GM12878 (cell line): ENCODE data around the gene SFXN5. TPM values are rescaled to one million over a fixed set of nuclear protein-coding genes. Genes with fewer than 3 reads are reported as not detected.

Source experiments
- ATF2 ChIP-seq: IDR thresholded peaks from 2 replicates; pipeline ENCODE4 v1.6.1; 2012; ENCODE audit warnings: low read length, inconsistent platforms
- KDM1A ChIP-seq: fragments of 200-600 bp; sonication (generic); IDR thresholded peaks from 2 replicates; pipeline ENCODE4 v1.6.1; 2016; ENCODE audit warnings: borderline replicate concordance
- RAD51 ChIP-seq: fragments of 450-650 bp; IDR thresholded peaks from 2 replicates; pipeline ENCODE4 v1.6.1; 2016; ENCODE audit warnings: moderate library complexity, mild to moderate bottlenecking, inconsistent platforms
- SP1 ChIP-seq: IDR thresholded peaks from one replicate; pipeline ENCODE4 v1.6.1; 2011; ENCODE audit warnings: low read depth, low read length
- SPI1 ChIP-seq: IDR thresholded peaks from 2 replicates; pipeline ENCODE4 v1.6.1; 2011; ENCODE audit warnings: low read depth, mild to moderate bottlenecking, low read length, moderate library complexity, borderline replicate concordance; ENCODE audit not compliant: insufficient read depth
- STAT1 ChIP-seq: fragments of 450-650 bp; conservative IDR thresholded peaks from 2 replicates; pipeline ENCODE4 v1.6.1; 2014; ENCODE audit warnings: antibody characterized with exemption, mild to moderate bottlenecking
- ZBTB40 ChIP-seq: fragments of 450-650 bp; IDR thresholded peaks from 2 replicates; pipeline ENCODE4 v1.6.1; 2016; ENCODE audit warnings: mild to moderate bottlenecking, moderate library complexity, borderline replicate concordance
- polyA plus RNA-seq, 11 experiments: library from polyadenylated mRNA; depleted of rRNA in 4 of 11; unstranded in 6 of 11; stranded (reverse) in 5 of 11; fragments of >200 nt; fragmentation: Nextera tagmentation in 4 of 11; fragmentation: Illumina TruSeq in 1 of 11; extraction: Ambion mirVana in 4 of 11; extraction: Trizol in 1 of 11; gene quantifications; 1 replicate in 1 of 11; 2 replicates in 10 of 11; pipeline versions ENCODE4 v1.2.1 to v1.2.3, GENCODE V29; 2011 to 2016; ENCODE audit warnings: inconsistent platforms in 2 of 11, missing spikeins in 2 of 11, low read depth in 1 of 11
- total RNA-seq, 4 experiments: library from RNA; depleted of rRNA in 3 of 4; stranded (reverse); fragments of >200 nt in 3 of 4; fragmentation: Illumina TruSeq in 1 of 4; extraction: Trizol in 1 of 4; gene quantifications; 2 replicates each; pipeline versions ENCODE4 v1.2.1 to v1.2.3, GENCODE V29; 2013 to 2021

SFXN5 gene
- total and polyA plus RNA-seq, 10 of the 15 experiments (the other 5 are each of a cell fraction or from before 2014, with no cell fraction given) = 3.3 to 15.9 (median 11.2) TPM

GRCh38 chr2:72952110-72952823 lies 119.2 kb downstream of the SFXN5 start (continued):
- TF ChIP-seq RAD51 (no peak), SP1 (no peak), SPI1 (no peak), ATF2 (no peak), KDM1A (no peak), STAT1 (no peak), ZBTB40 (no peak)
- TF ChIP-seq, all 136 proteins: peak for 0
